ENCODE data around the gene ACTRT2. TPM values are rescaled to one million over a fixed set of nuclear protein-coding genes. Genes with fewer than 3 reads are reported as not detected.

The ACTRT2 gene
- total and polyA plus RNA-seq, 2 of the 8 experiments (the other 6 are each of a cell fraction or from before 2014, with no cell fraction given) = not detected

DNA sequence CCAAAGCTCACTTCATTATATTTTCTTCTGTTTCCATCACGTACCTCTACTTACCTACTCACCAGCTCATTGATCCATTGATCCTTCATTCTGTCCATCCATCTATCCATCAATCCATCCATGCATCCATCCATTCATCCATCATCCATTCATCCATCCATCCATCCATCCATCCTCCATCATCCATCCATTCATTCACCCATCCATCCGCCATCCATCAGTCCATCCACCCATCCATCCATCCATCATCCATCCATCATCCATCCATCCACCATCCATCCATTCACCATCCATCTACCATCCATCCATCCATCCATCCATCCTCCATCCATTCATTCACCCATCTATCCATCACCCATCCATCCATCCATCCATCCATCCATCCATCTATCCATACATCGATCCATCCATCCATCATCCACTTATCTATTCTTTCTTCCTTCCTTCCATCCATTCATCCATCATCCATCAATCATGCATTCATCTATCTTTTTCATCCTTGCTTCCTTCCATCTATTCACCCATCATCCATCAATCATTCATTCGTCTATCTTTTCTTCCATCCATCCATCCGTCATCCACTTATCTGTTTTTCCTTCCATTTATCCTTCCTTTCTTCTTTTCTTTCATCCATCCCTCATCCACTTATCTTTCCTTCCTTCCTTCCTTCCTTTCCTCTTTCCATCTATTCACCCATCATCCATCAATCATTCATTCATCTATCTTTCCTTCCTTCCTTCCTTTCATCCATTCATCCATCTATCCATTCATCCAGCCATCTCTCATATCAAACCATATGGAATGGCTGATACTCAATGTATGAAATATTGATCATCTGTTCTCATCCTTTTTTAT, 35.3 kb upstream of the ACTRT2 start:
- no peak overlapping the region for H2BK120ac ChIP-seq (replicated peaks; ENCODE audit: low read depth, low read length)
- peak overlapping the region; percentile 54 for H3K56ac ChIP-seq (replicated peaks; ENCODE audit: insufficient read length, low read depth, low read length)
- H3K79me1 ChIP-seq (ENCODE audit: low read depth, low read length) = no peaks in the 10 kb centered on the region
- no peaks in the 10 kb centered on the region for H3K79me2 ChIP-seq (ENCODE audit: control insufficient read depth in 1 of 2, insufficient read depth in 2 of 2, low read length in 2 of 2)
- no peak overlapping the region for H2BK12ac ChIP-seq (ENCODE audit: low read depth, low read length)
- H3K4me1 ChIP-seq (replicated peaks in 1 of 4; ENCODE audit: control insufficient read depth in 3 of 4, insufficient read depth in 4 of 4, low read length in 3 of 4) = no peaks in the 10 kb centered on the region; a peak in 1 of 7 replicates
- no peak overlapping the region for H3K4me2 ChIP-seq (ENCODE audit: insufficient read depth in 1 of 2, low read depth in 2 of 2, low read length in 2 of 2)
- H4K91ac ChIP-seq (replicated peaks; ENCODE audit: insufficient read length, low read length) = no peak overlapping the region
- DNase-seq (ENCODE audit: low read depth in 1 of 2, low spot score in 2 of 2) = no peak
- H2BK5ac ChIP-seq (ENCODE audit: low read depth, low read length) = no peak overlapping the region
- ChIA-PET CTCF (ENCODE audit: partially characterized antibody) (no interaction called here), POLR2A (ENCODE audit: partially characterized antibody) (no interaction called here)
- no peak overlapping the region for H3K9ac ChIP-seq (replicated peaks in 1 of 4; ENCODE audit: extremely low read depth in 1 of 4, low read depth in 3 of 4, low read length in 3 of 4)
- H2BK15ac ChIP-seq (ENCODE audit: low read length) = no peak overlapping the region
- H4K20me1 ChIP-seq (replicated peaks in 1 of 2; ENCODE audit: control insufficient read depth in 1 of 2, insufficient read depth in 2 of 2, low read length in 2 of 2) = peaks cover 0 to 4% of the 10 kb centered on the region in 2 experiments
- H3K4me3 ChIP-seq (ENCODE audit: extremely low read depth in 1 of 4, insufficient read depth in 2 of 4, low read depth in 3 of 4, low read length in 4 of 4) = no peak overlapping the region
- no peak overlapping the region for H3K23ac ChIP-seq (ENCODE audit: insufficient read length)
- H3K27me3 ChIP-seq (replicated peaks in 1 of 4; ENCODE audit: control insufficient read depth in 3 of 4, extremely low read depth in 1 of 4, insufficient read depth in 3 of 4, low read length in 3 of 4) = no peaks in the 10 kb centered on the region
- TF ChIP-seq CHD2 (IDR thresholded peaks at IDR 0.05; ENCODE audit: low read length) (no peak), SP1 (IDR thresholded peaks at IDR 0.05; ENCODE audit: low read depth, low read length) (no peak), CHD1 (IDR thresholded peaks at IDR 0.05; ENCODE audit: low read depth, low read length) (no peak), BCL11A (IDR thresholded peaks at IDR 0.05; ENCODE audit: low read depth in 2 of 2, low read length in 2 of 2) (no peak), TCF12 (IDR thresholded peaks at IDR 0.05; ENCODE audit: low read depth, low read length) (no peak)
- TF ChIP-seq, protein P1, sequence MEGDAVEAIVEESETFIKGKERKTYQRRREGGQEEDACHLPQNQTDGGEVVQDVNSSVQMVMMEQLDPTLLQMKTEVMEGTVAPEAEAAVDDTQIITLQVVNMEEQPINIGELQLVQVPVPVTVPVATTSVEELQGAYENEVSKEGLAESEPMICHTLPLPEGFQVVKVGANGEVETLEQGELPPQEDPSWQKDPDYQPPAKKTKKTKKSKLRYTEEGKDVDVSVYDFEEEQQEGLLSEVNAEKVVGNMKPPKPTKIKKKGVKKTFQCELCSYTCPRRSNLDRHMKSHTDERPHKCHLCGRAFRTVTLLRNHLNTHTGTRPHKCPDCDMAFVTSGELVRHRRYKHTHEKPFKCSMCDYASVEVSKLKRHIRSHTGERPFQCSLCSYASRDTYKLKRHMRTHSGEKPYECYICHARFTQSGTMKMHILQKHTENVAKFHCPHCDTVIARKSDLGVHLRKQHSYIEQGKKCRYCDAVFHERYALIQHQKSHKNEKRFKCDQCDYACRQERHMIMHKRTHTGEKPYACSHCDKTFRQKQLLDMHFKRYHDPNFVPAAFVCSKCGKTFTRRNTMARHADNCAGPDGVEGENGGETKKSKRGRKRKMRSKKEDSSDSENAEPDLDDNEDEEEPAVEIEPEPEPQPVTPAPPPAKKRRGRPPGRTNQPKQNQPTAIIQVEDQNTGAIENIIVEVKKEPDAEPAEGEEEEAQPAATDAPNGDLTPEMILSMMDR (IDR thresholded peaks at IDR 0.05; ENCODE audit: control extremely low read depth in 1 of 3, insufficient read depth in 1 of 3, low read depth in 1 of 3, low read length in 3 of 3) = no peak
- H2AFZ ChIP-seq (ENCODE audit: low read length) = no peak overlapping the region
- no peak overlapping the region for H3K18ac ChIP-seq (ENCODE audit: extremely low read depth, low read length)
- 78 to 100% methylated on average over 4 to 5 of the region's 5 CpGs for WGBS, 2 experiments (ENCODE audit: extremely low coverage in 1 of 2, insufficient coverage in 1 of 2, insufficient read length in 1 of 2, insufficient replicate concordance in 2 of 2, low coverage in 1 of 2, low lambda C conversion rate in 2 of 2, missing lambda C conversion rate in 1 of 2)
- no peak overlapping the region for H4K5ac ChIP-seq (ENCODE audit: insufficient read length, low read depth, low read length)
- no peak overlapping the region for H3K27ac ChIP-seq (ENCODE audit: low read depth, low read length)
- no peak overlapping the region for H2BK20ac ChIP-seq (ENCODE audit: low read length)
- no peak for FAIRE-seq
- peaks cover 84 to 99% of the 10 kb centered on the region in 2 experiments for H3K9me3 ChIP-seq (ENCODE audit: insufficient read depth in 2 of 2, low read depth in 1 of 2, low read length in 1 of 2)
- no peak overlapping the region for H3K14ac ChIP-seq (ENCODE audit: insufficient read length)
- H4K8ac ChIP-seq (ENCODE audit: extremely low read depth, insufficient read depth, low read length) = no peak overlapping the region
- no peak overlapping the region for H3K4ac ChIP-seq (replicated peaks; ENCODE audit: insufficient read length, low read depth, low read length)
- no peak overlapping the region for H2AK5ac ChIP-seq (ENCODE audit: low read depth, low read length)
- peaks cover 11% of the 10 kb centered on the region; the same call in 1 of the 2 replicates for H3K23me2 ChIP-seq (ENCODE audit: low read depth, low read length)
- no peaks in the 10 kb centered on the region for H3K36me3 ChIP-seq (ENCODE audit: control insufficient read depth in 2 of 4, insufficient read depth in 4 of 4, low read length in 3 of 4)

Data from H1 (cell line).